Frontal cortex (tissue), 4 donors: ENCODE data around the gene GDAP1L1. TPM values are rescaled to one million over a fixed set of nuclear protein-coding genes. Genes with fewer than 3 reads are reported as not detected.
A peak's percentile ranks its signal among the peaks of the same experiment; 100 is the strongest.
"Not testable (repeated sequence)": the region's sequence is repeated elsewhere in the genome, so short reads cannot be mapped to it uniquely, and the experiment has no call there.

Source experiments
- DNase-seq, 2 donors: peaks; one replicate each; pipeline ENCODE4 v3.0.0; 2012; ENCODE audit warnings: low spot score in 2 of 2
- FAIRE-seq: peaks from 2 replicates; lab custom pipeline; 2012; peaks lifted over from hg19 to GRCh38; lab: Jason Lieb, UNC
- total RNA-seq: library from RNA; depleted of rRNA; stranded (reverse); fragments of >200 nt; gene quantifications from one replicate; pipeline ENCODE4 v1.2.3, GENCODE V29; 2014
- donor health status: control.
- donor health status: control.
- donor health status: control.

Gene GDAP1L1
- total RNA-seq, 1 donor from 2014 or later, result 131 TPM

DNA sequence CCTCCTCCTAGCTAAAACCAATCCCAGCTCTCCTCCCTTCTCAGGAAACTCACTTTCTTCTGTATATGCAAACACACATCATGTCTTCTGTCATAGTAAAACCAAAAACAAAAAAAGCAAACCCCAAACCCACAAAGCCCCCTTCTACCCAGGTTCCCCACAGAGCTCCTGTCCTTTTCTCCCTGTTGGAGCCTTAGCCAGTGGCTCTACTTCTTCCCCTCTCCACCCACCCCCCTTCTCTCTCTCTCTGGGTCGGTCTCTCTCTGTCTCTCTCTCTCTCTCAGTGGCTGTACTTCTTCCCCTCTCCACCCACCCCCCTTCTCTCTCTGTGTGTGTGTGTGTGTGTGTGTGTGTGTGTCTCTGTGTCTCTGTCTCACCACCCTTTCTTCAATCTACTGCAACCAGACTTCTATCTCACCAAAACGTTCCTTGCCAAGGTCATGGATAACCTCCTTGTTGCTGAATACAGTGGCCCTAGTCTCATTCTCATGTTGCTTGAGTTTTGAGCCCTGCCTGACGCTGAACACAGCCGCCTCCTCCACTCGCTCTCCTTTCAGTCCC lies 27.9 kb upstream of the GDAP1L1 start:
- DNase-seq, result no peak
- no peak for FAIRE-seq

DNA sequence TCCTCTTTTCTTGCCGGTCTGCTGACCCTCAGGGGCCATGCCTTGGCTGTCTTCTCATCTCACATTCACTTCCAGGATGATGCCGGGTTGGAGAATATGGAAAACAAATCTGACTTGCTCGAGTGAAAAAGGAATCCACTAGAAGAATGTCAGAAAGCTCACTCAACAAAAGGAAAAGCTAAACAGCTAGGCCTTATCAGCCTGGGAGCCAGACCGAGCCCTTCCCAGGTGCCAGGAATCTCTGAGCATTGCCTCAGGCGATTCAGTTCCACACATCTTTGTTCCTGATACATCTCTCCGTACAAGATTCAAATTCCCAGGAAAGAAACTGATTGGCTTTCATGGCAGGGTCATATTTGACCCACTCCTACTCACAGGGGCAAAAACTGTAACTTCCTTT lies 27.3 kb upstream of the GDAP1L1 start:
- no peak for DNase-seq

DNA sequence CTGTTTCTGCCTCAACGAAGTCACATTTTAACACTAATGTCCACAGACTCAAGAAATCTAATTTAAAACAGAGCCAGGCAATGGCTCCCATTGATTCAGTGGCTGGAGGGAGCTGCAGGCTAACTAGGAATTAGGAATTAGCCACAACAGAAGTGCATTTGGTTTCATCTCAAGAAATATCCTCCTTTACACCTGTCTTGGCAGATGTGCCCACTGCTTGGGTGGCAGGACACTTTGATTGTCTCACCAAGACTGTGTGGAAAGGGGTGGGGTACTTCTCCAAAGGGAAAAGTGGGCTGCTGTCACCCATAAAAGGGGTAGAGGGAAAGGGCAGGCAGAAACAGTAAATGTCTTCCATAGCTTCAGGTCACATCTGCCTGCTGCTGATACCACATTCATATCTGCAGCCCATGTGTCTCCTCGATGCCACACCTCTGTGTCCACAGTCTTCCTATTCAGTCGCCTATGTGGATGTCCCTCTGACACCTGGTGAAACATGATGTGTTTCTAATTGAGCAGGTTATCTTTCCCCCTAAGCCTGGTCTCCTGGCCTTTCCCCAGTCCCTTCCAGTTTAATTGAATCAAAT lies 25.6 kb upstream of the GDAP1L1 start:
- DNase-seq (no peak), FAIRE-seq (no peak)

More for the DNA sequence above, 27.3 kb upstream of the GDAP1L1 start:
- FAIRE-seq, result no peak

DNA sequence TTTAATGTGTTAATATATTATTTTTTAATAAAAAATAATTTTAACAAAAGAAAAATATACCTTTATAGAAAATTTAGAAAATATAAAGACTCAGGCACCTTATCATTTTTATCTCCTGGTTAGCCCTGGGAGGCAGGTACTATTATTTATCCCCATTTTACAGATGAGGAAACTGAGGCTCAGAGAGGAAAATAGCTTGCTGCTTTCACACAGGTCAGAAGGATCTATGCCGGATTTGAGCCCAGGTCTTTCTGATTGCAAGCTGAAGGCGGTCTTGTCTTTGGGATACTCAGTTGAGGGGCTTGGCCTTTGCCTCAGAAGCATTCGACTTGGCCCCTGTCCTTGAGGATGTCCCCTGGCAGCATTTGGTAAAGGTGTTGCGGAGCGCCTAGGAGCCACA lies 25.1 kb upstream of the GDAP1L1 start:
- DNase-seq, result no peak
- FAIRE-seq, result no peak

DNA sequence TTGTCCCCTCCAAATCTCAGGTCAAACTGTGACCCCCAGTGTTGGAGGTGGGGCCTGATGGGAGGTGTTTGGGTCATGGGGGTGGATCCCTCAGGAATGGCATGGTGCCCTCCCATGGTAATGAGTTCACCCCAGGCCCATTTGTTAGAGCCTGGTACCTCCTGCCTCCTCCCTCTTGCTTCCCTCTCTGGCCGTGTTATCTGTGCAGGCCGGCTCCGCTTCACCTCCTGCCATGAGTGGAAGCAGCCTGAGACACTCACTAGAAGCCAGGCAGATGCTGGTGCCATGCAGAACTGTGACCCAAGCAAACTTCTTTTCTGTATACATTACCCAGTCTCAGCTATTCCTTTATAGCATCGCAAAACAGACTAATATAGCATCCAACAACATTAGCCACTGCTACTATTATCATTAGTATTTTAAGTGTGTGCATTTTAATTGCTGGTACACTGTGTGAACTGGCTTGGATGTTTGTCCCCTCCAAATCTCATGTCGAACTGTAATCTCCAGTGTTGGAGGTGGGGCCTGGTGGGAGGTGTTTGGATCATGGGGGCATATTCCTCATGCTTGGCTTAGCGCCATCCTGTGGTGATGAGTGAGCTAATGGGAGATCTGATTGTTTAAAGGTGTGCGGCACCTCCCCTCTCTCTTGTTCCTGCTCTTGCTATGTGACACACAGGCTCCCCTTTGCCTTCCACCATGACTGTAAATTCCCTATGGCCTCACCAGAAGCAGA lies 24.3 kb upstream of the GDAP1L1 start:
- no peak for DNase-seq

DNA sequence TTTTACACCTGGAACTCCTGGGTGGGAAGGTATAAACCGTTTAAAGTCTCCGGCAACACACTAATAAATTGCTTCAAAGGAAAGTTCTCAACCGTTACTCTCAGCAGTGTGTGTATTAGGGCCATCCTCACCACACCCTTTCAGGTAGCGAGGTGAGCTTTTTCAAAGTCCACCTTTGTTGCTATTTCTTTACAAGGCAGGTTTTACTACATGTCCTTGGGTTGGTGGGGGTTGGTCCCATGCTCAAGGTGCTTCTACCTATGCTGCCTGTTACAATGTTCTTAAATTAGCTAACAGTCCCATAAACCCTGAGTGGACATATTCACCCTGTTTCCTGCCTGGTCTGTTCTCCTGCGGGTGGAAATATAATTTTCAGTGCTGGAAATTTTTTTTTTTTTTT lies 23.4 kb upstream of the GDAP1L1 start:
- DNase-seq (no peak), FAIRE-seq (no peak)

More for the DNA sequence above, 24.3 kb upstream of the GDAP1L1 start:
- no peak for FAIRE-seq

DNA sequence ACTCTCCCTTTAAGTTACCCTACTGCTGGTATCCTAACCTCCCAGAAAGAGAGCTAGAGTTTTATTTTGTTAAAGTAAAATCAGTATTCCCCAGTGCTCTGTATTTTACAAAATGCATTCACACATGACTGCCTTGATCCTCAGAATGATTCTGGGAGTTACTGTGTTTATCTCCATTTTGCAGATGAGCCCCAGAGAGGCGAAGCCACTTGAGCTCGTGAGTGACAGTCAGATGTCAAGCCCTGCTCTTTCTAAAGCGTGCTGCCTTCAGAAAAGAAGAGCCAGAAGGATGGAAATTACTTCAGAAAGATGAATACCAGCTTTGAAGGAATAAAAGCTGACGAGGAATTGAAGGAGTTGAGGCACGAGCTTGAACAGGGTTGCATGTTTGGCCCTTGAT lies 22.5 kb upstream of the GDAP1L1 start:
- DNase-seq, result no peak
- no peak for FAIRE-seq

DNA sequence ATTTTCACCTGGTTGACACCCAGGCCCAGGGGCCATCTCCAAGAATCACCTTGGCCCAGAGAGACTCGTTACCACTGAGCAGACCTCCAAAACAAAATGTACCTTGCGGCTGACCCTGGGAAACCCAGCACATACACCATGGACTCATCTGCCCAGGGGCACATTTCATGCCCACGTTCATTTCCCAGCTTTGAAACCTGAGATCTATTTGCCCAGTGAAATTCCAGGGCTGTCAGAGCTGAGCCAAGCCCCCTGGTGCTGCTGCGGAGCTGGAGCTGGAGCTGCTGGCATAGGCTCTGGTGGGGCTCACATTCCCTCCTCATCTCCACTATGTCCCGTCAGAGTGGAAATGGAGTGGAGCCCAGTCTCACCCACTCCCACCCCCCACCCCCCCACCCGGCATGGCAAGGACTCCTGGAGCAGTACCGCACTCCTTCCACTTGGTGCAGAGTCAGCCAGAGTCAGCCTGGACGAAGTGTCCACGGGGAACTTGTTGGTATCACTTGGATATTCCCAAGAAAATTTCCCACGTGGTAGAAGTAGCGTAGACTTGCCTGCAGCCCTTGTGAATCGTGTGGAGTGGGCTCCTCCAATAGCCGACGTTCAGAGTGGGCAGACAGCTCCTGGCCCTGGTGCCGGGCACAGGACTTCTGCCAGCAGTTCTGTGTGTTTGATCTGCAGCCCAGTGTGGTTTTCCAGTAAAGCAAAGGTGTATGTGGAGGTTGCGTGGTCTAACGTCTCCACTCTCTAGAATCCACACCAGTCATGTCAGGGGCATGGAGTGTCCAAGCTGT lies 18.4 kb upstream of the GDAP1L1 start:
- DNase-seq, result no peak
- FAIRE-seq, result no peak

DNA sequence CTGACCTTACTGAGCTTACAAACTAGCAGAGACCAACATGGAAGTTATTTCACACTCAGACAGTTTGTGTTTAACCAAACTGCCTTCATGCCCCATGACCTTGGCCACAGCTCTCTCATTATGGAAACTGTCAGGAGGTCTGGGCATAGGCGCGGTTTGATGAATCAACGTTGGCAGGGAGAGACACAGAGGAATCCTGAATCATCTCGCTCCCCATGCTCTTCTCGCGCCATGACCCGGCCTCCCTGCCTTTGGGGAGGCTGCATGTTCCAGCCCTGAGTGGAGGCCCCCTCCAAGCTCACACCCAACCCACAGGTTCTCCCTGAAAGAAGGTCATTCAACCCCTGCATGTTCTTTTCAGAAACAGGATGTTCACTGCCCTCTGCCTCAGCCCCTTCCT lies 15.9 kb upstream of the GDAP1L1 start:
- FAIRE-seq, result no peak
- no peak for DNase-seq

DNA sequence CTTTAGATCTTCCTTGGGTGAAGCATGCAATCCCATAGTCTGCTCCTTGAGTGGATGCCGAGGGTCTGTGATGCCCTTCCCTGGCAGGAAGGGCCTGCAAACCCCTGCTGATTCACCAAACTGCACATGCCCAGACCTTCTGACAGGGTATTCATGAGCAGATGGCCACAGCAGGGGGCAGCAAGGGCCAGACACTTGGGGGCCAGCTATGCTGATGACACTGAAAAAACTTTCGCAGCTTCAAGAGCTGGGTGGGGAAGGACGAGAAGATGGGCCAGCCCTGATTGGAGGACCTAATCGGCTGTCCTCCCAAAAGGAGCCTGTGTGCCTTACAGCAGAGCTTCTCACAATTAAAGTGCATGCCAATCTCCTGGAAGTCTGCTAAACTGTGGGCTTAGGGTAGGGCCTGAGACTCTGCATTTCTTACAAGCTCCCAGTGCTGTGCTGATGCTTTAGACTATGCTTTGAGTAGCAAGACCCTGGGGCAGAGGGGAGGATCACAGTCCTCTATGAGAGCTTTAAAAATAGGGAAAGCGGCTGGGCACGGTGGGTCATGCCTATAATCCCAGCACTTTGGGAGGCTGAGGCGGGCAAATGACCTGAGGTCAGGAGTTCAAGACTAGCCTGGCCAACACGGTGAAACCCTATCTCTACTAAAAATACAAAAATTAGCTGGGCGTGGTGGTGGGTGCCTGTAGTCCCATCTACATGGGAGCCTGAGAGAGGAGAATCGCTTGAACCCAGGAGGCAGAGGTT lies 15.2 kb upstream of the GDAP1L1 start:
- no peak for FAIRE-seq
- DNase-seq, result no peak

DNA sequence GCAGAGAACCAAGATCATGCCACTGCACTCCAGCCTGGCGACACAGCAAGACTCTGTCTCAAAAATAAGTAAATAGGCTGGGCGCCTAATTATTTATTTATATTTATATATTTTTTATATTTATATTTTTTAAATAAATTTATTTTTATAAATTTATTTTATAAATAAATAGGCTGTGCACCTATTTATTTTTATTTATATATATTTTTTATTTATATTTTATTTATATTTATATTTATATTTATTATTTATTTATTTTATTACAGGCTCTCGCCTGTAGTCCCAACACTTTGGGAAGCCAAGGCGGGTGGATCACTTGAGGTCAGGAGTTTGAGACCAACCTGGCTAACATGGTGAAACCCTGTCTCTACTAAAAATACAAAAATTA lies 14.6 kb upstream of the GDAP1L1 start:
- not testable (repeated sequence) for FAIRE-seq, DNase-seq

DNA sequence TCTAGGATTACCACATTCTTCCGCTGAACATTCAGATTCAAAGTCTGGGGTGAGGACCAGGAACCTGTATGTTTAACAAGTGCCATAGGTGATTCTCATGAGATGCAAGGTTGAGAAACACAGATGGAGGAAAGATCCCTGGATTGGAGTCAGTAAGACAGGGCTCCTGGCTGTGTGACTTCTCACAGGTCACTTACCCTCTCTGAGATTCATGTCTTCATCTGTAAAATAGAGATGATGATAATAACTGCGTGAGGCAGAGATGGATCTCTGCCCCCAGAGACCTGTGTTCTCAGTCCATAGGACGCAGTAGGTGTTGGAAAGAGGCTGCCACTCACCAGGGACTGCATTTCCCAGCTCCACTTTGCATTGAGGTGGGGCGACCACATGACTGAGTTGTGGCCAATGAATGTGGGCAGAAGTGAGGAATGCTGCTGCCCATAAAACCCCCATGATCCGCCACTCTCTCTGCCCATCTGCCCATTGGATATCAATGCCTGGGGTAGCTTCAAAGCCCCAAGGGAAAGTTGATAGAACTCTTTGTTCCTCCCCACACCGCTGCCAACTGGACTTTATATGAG lies 13.6 kb upstream of the GDAP1L1 start:
- no peak for DNase-seq
- no peak for FAIRE-seq

DNA sequence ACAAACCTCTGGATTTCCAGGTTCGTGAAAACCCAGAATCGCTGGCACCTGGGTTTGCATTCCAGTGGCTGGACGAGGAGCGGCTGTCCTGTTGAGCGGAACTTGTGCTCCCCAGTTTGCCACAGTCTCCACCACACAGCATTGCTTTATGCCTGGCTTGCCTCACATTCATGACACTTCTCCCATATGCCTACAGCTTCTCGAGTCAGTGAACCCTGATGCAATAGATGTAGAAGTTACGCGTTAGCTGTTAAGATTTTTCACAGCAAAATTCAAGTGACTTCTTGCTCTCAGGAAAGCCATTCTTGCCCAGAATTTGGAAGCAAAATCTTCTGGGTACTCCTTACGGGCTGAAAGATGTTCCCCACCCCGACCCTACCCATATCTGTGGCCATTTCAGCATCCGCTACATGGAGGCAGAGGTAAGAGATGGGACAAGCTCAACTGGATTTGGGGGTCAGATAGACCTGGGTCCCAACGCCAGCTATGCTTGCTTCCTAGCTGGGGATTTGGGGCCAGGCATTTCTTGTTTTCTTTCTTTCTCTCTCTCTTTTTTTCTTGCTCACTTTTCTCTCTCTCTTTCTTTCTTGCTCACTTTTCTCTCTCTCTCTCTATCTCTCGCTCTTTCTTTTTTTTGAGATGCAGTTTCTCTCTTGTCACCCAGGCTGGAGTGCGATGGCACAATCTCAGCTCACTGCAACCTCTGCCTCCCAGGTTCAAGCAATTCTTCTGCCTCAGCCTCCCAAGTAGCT lies 12.4 kb upstream of the GDAP1L1 start:
- DNase-seq (no peak), FAIRE-seq (no peak)

DNA sequence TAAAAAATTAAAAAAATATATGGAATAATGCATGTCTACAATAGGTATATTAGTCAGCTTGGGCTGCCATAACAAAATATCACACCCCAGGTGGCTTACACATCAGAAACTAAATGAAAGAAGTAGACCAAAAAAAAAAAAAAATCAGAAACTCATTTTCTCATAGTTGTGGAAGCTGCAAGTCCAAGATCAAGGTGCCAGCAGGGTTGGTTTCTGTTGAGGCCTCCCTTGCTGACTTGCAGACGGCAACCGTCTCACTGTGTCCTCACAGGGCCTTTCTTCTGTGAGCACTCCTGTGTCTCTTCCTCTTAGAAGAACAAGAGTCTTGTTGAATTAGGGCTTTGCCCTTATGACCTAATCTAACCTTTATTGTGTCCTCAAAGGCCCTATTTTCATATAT lies 11.4 kb upstream of the GDAP1L1 start:
- DNase-seq (no peak), FAIRE-seq (no peak)

DNA sequence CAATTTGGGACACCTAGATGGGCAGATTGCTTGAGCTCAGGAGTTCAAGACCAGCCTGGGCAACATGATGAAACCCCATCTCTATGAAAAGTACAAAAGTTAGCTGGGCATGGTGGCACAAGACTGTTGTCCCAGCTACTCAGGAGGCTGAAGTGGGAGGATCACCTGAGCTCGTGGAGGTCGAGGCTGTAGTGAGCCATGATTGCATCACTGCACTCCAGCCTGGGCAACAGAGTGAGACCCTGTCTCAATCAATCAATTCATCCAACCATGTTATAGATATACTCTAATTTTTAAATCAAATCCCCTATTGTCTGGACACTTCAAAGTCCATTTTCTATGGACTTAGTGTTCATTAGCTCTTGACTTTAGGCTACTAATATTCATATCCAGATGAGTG lies 10.3 kb upstream of the GDAP1L1 start:
- FAIRE-seq, DNase-seq: not testable (repeated sequence)

DNA sequence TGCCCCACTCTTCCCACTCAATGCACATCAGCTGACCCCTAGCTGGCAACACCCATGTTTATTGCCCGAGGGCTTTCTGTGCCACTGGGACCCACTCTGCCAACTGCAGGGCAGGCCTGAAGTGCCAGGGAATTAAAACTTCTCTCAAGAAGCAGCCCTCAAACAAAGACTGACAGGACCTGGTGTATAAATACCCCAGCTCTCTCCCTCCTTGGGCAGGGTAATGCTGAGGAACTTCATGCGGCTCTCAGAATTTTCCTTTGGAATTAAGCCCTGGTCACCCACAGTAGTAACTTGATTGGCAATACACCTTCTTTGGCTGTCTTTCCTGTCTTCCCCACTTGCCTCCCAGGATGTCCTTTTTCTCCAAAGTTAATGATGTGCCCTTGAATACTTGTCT lies 5.3 kb upstream of the GDAP1L1 start:
- DNase-seq (no peak), FAIRE-seq (no peak)

DNA sequence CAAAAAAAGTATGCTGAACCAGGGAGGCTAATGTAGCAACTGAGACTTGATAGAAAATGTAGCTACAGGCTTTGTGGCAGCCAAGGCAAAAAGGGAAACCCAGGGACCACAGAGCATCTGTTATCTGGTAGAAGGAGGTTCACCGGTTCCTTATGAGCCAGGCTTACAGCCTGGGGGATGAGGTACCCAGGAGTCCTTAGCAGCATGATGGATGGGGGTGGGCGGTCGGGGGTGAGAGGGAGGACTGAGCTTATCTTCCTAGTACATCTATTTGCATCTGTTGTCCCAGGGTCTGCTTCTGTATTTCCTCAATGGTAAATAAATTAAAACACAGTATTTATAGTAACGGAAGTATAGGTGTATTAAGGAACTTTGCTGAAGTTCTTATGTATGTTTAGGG lies 1.1 kb upstream of the GDAP1L1 start:
- FAIRE-seq (no peak), DNase-seq (no peak)

DNA sequence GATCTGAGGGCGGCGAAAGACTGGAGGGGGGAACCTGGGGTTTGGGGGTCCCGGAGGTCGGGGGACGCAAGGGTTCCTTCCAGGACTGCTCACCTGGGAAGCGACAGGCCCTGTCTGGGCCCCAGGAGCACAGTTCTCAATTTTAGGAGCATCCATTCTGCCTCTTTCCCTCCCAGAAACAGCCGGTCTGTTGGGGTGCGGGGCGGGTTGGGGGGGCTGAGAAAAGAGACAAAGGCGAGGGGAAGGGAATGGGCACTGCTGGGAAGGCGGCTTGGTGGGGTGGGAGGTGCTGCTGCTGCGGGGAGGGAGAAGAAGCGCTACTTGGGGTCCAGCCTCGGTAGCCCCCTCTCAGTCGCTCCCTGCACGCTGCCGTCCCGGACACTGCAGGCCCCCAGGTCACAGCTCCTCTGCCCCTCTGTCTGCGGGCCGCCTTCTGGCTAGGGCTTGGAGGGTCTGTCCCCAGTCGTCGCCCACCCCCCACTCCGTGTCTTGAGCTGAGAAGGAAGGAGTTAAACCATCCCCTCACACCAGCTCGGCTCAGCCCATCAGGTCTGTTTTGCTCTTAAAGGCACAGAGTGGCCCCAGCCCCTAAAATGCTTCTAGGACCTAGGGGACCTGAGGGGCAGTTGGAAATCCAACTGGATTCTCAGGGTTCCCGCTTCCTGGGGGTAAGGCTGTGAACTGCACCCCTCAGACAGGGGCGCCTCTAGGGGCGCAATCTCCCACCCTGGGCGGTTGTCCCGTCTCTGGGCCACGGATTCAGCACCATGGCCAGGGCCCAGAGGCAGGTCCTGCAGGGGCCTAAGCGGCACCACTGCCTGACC lies 690 bp downstream of the GDAP1L1 start:
- FAIRE-seq (no peak), DNase-seq (peak in 1 of 2 donors; percentile 52)
